SU-DHL-6 (cell line): ENCODE data around the gene CHCHD2.
"Not testable (repeated sequence)": the region's sequence is repeated elsewhere in the genome, so short reads cannot be mapped to it uniquely, and the experiment has no call there.

ENCODE experiments used
- H2AFZ ChIP-seq: fragments of 200-600 bp; sonication (generic); 2 replicates; pipeline ENCODE4 v1.6.1; 2014; ENCODE audit warnings: low read depth, mild to moderate bottlenecking, moderate library complexity, mixed read lengths, antibody characterized with exemption, low read length; ENCODE audit not compliant: severe bottlenecking
- H3F3A ChIP-seq: fragments of 200-600 bp; shearing (Covaris generic); 2 replicates; pipeline ENCODE4 v1.6.0; 2016; ENCODE audit warnings: antibody characterized with exemption, mild to moderate bottlenecking; ENCODE audit not compliant: insufficient read depth
- H3K27ac ChIP-seq: fragments of 200-600 bp; sonication (generic); 2 replicates; pipeline ENCODE4 v1.5.1; 2016; ENCODE audit warnings: low read depth, mild to moderate bottlenecking, low read length, moderate library complexity, mixed read lengths
- H3K27me3 ChIP-seq: fragments of 200-600 bp; sonication (generic), shearing (Covaris generic); 2 replicates; pipeline ENCODE4 v1.6.0; 2014; ENCODE audit warnings: mild to moderate bottlenecking, low read length
- H3K36me3 ChIP-seq: fragments of 200-600 bp; sonication (generic); 2 replicates; pipeline ENCODE4 v1.6.1; 2014; ENCODE audit warnings: mild to moderate bottlenecking, low read length, mixed read lengths
- H3K4me2 ChIP-seq: fragments of 300-600, 200-600 bp; shearing (Covaris generic), sonication (generic); 2 replicates; pipeline ENCODE4 v1.6.0; 2014; ENCODE audit warnings: low read length, low read depth, mild to moderate bottlenecking; ENCODE audit not compliant: poor library complexity, severe bottlenecking
- H3K4me3 ChIP-seq: fragments of 200-600 bp; sonication (generic); 2 replicates; pipeline ENCODE4 v1.5.1; 2014; ENCODE audit warnings: antibody characterized with exemption, low read length, mild to moderate bottlenecking, mixed read lengths; ENCODE audit not compliant: insufficient read depth, poor library complexity, severe bottlenecking
- H3K79me2 ChIP-seq: fragments of 200-600 bp; sonication (generic); 2 replicates; pipeline ENCODE4 v1.6.1; 2014; ENCODE audit warnings: mild to moderate bottlenecking, low read length, moderate library complexity; ENCODE audit not compliant: insufficient read depth
- H3K9ac ChIP-seq: fragments of 200-600 bp; sonication (generic); 2 replicates; pipeline ENCODE4 v1.7.0; 2014; ENCODE audit warnings: mild to moderate bottlenecking, low read length
- H3K9me2 ChIP-seq: fragments of 200-600 bp; sonication (generic); replicated peaks from 2 replicates; pipeline ENCODE4 v1.6.1; 2014; ENCODE audit warnings: low read length; ENCODE audit not compliant: insufficient read depth
- H3K9me3 ChIP-seq: fragments of 200-600 bp; sonication (generic); 2 replicates; pipeline ENCODE4 v1.6.1; 2014; ENCODE audit warnings: low read length, mixed read lengths; ENCODE audit not compliant: insufficient read depth
- H4K20me1 ChIP-seq: fragments of 200-600 bp; sonication (generic); 2 replicates; pipeline ENCODE4 v1.6.1; 2014; ENCODE audit warnings: low read depth, mild to moderate bottlenecking, antibody characterized with exemption, low read length, moderate library complexity, mixed read lengths
- EZH2phosphoT487 ChIP-seq: fragments of 200-600 bp; sonication (generic), shearing (Covaris generic); conservative IDR thresholded peaks from 2 replicates; pipeline ENCODE4 v1.6.1; 2018; ENCODE audit warnings: mild to moderate bottlenecking, antibody characterized with exemption, low read length, moderate library complexity, mixed read lengths
- TF ChIP-seq, protein P1 (sequence below): fragments of 200-600 bp; sonication (generic); IDR thresholded peaks from one replicate; pipeline ENCODE4 v1.5.1; 2017; ENCODE audit warnings: antibody characterized with exemption, mild to moderate bottlenecking, low read length, moderate library complexity; ENCODE audit not compliant: insufficient read depth, poor library complexity, severe bottlenecking

Gene CHCHD2

DNA sequence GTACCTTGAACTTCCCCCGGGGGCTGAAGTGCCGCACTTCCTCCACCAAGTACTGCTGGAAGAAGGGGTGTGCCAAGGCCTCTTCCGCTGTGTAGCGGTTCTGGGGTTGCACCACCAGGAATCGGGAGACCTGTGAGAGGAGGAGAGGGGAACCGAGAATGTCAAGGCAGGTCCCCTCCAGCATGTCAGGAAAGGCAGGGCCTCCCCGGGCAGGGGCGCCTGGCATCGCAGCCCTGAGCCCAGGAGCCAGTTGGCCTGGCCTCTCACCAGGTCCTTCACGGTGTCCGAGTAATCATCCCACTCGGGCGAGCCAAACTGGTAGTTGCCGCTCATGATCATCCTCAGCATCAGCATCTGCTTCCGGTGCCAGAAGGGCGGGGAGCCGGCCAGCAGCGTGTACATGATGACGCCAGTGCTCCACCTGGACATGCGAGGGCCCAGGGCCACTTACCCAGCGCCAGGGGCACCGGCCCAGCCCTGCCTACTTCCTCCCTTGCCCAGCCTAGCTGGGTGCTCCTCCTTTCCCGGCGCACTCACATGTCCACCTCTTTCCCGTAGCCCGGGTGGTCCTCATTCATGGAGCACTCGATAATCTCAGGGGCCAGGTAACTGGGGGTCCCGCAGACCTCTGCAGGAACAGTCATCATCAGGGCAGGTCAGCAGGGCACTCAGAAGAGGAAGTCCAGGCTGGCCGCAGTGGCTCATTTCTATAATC is 24.5 kb downstream of the CHCHD2 start:
- Histone ChIP-seq H3K9ac (no peak overlapping the region), H3K4me3 (no peak overlapping the region), H3K9me2 (no peaks in the 10 kb centered on the region), H3K27ac (no peak overlapping the region), H2AFZ (no peak overlapping the region), H3K27me3 (no peaks in the 10 kb centered on the region), H3K4me2 (no peak overlapping the region), H4K20me1 (no peaks in the 10 kb centered on the region), H3K36me3 (peaks cover 6% of the 10 kb centered on the region), H3K9me3 (no peaks in the 10 kb centered on the region), H3K79me2 (no peaks in the 10 kb centered on the region), H3F3A (no peaks in the 10 kb centered on the region)
- TF ChIP-seq, protein P1, sequence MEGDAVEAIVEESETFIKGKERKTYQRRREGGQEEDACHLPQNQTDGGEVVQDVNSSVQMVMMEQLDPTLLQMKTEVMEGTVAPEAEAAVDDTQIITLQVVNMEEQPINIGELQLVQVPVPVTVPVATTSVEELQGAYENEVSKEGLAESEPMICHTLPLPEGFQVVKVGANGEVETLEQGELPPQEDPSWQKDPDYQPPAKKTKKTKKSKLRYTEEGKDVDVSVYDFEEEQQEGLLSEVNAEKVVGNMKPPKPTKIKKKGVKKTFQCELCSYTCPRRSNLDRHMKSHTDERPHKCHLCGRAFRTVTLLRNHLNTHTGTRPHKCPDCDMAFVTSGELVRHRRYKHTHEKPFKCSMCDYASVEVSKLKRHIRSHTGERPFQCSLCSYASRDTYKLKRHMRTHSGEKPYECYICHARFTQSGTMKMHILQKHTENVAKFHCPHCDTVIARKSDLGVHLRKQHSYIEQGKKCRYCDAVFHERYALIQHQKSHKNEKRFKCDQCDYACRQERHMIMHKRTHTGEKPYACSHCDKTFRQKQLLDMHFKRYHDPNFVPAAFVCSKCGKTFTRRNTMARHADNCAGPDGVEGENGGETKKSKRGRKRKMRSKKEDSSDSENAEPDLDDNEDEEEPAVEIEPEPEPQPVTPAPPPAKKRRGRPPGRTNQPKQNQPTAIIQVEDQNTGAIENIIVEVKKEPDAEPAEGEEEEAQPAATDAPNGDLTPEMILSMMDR, result no peak
- no peak for TF ChIP-seq EZH2phosphoT487

DNA sequence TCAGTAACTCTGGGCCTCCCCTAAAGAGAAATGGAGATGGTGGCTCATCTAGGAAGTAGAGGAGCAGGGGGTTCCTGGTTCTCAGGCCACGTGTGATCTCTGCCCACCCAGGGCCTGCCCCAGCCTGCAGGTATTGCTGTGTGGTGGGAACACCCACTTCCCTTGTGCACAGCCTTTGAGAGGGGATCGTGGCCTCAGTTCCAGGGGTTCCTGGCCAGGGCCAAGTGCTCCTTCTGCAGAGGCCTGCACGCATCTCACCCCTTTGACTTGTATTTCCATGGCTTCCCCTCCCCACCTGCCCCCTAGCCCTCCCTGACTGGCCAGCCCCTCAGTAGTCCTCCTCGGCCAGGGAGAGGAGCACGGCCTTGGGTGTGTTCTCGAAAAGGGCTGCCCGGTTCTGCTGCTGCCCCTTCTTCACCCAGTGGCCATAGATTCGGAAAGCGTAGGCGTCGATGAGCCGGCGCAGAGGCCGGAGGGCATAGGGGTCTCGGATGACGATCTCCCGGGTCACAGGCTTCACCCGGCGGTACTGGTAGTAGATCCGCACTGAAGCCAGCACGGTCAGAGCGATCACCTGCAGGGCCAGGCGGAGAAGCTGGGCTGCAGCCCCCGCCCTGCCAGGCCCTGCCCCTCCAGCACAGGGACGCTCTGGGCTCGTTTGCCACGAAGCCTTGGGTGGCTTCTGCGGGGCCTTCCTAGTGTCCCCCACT is 25.4 kb downstream of the CHCHD2 start:
- H3K79me2 ChIP-seq, H3K4me3 ChIP-seq, H3K27me3 ChIP-seq, H3K4me2 ChIP-seq, H3K9me3 ChIP-seq, H3K9ac ChIP-seq, H4K20me1 ChIP-seq, H3F3A ChIP-seq, H3K9me2 ChIP-seq, H3K27ac ChIP-seq, H3K36me3 ChIP-seq, H2AFZ ChIP-seq: not testable (repeated sequence)

DNA sequence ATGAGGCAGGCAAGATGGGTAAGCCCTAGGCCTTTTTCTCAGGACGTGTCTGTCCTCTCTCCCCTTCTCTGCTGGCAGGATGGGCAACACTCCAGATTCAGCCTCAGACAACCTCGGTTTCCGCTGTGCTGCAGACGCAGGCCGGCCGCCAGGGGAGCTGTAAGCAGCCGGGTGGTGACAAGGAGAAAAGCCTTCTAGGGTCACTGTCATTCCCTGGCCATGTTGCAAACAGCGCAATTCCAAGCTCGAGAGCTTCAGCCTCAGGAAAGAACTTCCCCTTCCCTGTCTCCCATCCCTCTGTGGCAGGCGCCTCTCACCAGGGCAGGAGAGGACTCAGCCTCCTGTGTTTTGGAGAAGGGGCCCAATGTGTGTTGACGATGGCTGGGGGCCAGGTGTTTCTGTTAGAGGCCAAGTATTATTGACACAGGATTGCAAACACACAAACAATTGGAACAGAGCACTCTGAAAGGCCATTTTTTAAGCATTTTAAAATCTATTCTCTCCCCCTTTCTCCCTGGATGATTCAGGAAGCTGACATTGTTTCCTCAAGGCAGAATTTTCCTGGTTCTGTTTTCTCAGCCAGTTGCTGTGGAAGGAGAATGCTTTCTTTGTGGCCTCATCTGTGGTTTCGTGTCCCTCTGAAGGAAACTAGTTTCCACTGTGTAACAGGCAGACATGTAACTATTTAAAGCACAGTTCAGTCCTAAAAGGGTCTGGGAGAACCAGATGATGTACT is 26.7 kb downstream of the CHCHD2 start:
- H3K79me2 ChIP-seq, result no peaks in the 10 kb centered on the region
- H3K9me2 ChIP-seq, result no peaks in the 10 kb centered on the region
- H3F3A ChIP-seq, result no peaks in the 10 kb centered on the region
- no peak for TF ChIP-seq EZH2phosphoT487
- TF ChIP-seq, protein P1, result no peak
- H3K9me3 ChIP-seq, result no peaks in the 10 kb centered on the region
- no peaks in the 10 kb centered on the region for H3K27me3 ChIP-seq
- no peak overlapping the region for H2AFZ ChIP-seq
- no peak overlapping the region for H3K4me3 ChIP-seq
- no peak overlapping the region for H3K9ac ChIP-seq
- no peaks in the 10 kb centered on the region for H4K20me1 ChIP-seq
- H3K27ac ChIP-seq, result no peak overlapping the region
- H3K36me3 ChIP-seq, result peaks cover 12% of the 10 kb centered on the region
- H3K4me2 ChIP-seq, result no peak overlapping the region
